Kidney epithelial cell (primary cell): ENCODE data around the gene NFS1. TPM values are rescaled to one million over a fixed set of nuclear protein-coding genes. Genes with fewer than 3 reads are reported as not detected.
A peak's percentile ranks its signal among the peaks of the same experiment; 100 is the strongest.

Experiments used
- DNase-seq: peaks from one replicate; pipeline ENCODE4 v3.0.0-alpha.2; 2010; ENCODE audit warnings: low read depth
- H3K27me3 ChIP-seq: 2 replicates; pipeline ENCODE4 v1.6.0; 2011; ENCODE audit warnings: low read length; ENCODE audit not compliant: control insufficient read depth, insufficient read depth
- H3K36me3 ChIP-seq: 2 replicates; pipeline ENCODE4 v1.5.1; 2011; ENCODE audit warnings: low read length; ENCODE audit not compliant: control insufficient read depth, insufficient read depth
- H3K4me3 ChIP-seq: 2 replicates; pipeline ENCODE4 v1.5.1; 2011; ENCODE audit warnings: low read depth, mild to moderate bottlenecking, control low read depth, low read length
- total RNA-seq: library from RNA; depleted of rRNA; stranded (reverse); fragments of >200 nt; gene quantifications from 2 replicates; pipeline ENCODE4 v1.2.3, GENCODE V29; 2015
- TF ChIP-seq, protein P1 (sequence below): IDR thresholded peaks from 2 replicates; pipeline ENCODE4 v1.5.1; 2011; ENCODE audit warnings: mild to moderate bottlenecking, moderate library complexity, low read length, control low read depth, inconsistent platforms; ENCODE audit not compliant: insufficient read depth, poor library complexity, severe bottlenecking

The NFS1 gene
- total RNA-seq, 1 donor from 2014 or later, result 30.8 TPM

DNA sequence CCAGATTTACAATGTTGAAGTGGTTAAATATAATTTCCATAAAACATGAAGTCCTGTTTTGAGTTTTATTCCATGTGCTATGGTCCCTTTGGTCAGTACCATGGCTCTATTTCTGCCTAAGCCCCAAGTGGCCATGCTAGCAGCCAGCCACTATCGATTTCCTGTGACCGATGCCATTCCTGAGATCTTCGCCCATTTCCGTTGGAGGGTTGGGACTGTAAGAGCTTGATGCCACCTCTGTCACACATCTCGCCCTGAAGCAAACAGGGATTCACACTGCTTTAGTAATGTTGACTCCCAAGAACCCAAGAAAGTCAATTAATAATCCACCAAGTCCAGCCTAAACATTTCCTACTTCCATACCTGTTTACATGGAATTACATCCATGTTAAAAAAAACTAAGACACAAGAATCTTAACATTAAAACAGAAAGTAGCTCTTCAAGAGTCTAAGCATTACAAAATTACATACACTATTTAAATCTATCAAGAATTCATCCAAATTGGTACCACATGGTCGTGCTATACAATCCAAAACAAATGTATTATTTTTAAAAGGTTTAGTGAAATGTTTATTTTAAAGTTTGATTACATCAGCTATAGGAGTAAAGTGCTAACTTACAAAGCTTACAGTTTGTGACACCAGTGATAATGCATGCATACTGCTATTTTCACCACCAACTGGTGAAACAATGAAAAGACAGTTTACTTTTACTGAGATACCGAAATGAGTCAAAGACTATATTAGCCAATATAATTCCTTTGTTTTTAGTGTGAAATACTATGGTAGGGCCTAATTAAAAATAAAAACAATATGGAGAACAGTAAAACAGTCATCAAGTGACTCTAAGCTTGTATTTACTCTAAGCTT, 40.4 kb upstream of the NFS1 start:
- Histone ChIP-seq H3K4me3 (peak overlapping the region; percentile 98), H3K36me3 (no peaks in the 10 kb centered on the region), H3K27me3 (no peaks in the 10 kb centered on the region)
- DNase-seq, result no peak
- TF ChIP-seq, protein P1, sequence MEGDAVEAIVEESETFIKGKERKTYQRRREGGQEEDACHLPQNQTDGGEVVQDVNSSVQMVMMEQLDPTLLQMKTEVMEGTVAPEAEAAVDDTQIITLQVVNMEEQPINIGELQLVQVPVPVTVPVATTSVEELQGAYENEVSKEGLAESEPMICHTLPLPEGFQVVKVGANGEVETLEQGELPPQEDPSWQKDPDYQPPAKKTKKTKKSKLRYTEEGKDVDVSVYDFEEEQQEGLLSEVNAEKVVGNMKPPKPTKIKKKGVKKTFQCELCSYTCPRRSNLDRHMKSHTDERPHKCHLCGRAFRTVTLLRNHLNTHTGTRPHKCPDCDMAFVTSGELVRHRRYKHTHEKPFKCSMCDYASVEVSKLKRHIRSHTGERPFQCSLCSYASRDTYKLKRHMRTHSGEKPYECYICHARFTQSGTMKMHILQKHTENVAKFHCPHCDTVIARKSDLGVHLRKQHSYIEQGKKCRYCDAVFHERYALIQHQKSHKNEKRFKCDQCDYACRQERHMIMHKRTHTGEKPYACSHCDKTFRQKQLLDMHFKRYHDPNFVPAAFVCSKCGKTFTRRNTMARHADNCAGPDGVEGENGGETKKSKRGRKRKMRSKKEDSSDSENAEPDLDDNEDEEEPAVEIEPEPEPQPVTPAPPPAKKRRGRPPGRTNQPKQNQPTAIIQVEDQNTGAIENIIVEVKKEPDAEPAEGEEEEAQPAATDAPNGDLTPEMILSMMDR, result no peak

- no peak for DNase-seq
- Histone ChIP-seq H3K4me3 (no peak overlapping the region), H3K27me3 (no peaks in the 10 kb centered on the region), H3K36me3 (no peaks in the 10 kb centered on the region)
- TF ChIP-seq, protein P1, result no peak
Measured at GRCh38 chr20:35738410-35739179, 39.4 kb upstream of the NFS1 start.

GRCh38 chr20:35737865-35738333, 38.7 kb upstream of the NFS1 start:
- TF ChIP-seq, protein P1, result no peak
- DNase-seq, result no peak
- H3K36me3 ChIP-seq, result no peaks in the 10 kb centered on the region
- H3K4me3 ChIP-seq, result no peak overlapping the region
- no peaks in the 10 kb centered on the region for H3K27me3 ChIP-seq

DNA sequence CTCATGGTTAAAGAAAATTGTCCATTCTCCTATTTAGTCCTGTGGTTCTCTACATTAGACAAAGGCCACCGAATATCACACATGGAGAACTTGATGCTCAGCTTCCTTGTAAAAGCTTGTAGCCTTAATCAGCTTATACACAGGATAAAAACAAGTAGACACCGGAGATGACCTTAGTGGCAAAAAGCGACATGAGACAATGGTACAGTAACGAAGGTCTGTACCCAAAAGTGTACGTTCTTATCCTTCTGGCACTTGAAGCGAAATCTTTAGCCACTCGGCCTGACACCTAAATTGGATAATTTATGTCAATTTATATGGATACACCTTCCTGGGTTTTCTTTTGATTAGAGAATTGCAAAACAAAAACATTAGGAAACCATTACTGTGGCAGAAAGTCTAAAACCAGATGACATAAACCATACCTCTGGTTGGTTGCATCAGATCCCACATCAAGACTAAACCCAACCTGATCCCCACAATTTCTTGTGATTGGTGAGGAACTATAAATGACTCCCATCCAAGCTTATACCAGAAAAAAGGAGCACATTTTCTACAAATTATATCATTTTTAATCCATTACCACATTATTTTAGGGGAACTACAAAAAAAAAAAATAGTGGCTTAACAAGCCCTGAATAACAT, 36.8 kb upstream of the NFS1 start:
- no peak for DNase-seq
- Histone ChIP-seq H3K36me3 (no peaks in the 10 kb centered on the region), H3K4me3 (no peak overlapping the region), H3K27me3 (no peaks in the 10 kb centered on the region)
- TF ChIP-seq, protein P1, result no peak

DNA sequence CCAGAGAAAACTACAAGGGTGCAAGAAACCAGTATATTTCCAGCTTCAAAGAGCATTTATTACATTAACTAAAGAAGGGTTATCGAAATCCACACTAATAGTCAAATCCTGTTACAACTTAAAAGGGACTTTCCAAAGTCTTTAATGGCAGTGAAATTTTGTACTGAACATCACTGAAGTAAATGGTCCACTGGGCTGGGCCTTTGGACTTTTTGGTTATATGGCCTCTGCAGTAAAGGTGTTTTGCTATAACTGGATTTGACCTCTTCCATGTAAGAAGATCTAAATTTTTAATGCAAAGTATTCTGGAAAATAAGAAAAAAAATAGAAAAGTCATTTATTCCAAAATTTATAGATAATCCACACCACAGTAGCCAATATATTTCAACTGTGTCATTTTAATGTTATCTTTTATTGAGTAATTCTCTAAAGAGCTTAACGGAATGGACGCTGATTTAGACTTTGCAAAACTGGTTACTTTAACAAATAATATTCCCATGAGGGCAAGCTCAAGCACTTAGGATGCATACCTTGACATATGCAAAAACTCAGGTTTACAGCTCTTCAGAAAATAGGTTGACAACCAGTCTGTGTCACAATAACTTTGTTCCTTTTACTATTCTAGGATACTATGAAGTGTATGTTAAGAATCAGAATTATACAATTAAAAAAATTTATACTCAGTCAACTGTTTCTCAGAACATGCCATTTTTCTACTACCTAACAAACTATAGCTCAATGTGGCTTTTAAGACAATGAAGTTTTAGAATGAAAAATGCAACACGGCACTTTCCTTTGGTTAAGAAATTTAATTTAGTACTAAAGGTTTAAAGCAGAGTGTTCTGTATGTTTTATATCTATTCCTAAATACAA, 35.9 kb upstream of the NFS1 start:
- TF ChIP-seq, protein P1, result no peak
- H3K4me3 ChIP-seq, result no peak overlapping the region
- H3K27me3 ChIP-seq, result no peaks in the 10 kb centered on the region
- no peak for DNase-seq
- peaks cover 2% of the 10 kb centered on the region for H3K36me3 ChIP-seq
